ENCODE data around the gene ITGAE.

Gene ITGAE

DNA sequence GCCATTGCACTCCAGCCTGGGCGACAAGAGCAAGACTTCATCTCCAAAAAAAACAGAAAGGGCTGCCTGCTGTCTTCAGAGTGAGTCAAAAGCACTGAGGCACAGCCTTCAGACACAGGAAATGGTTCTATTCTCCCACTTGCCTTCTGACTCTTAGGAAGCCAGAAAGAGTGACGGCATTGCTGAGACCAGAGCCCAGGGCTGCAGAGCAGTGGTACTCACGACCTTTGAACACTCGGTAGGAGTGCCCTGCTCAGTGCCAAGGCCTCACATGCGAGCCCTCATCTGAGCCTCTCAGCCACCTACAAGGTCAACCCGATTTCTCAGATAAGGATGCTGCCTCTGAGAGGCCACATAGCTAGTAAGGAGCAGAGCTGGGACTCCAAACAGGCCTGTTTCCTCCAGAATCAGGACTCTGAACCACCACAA, 3.5 kb upstream of the ITGAE start:
- Histone ChIP-seq H3K36me3 (ENCODE audit: control insufficient read depth in 2 of 2, insufficient read depth in 2 of 2, low read length in 2 of 2) (peaks cover 10 to 24% of the 10 kb centered on the region in 2 donors), H3K27ac (ENCODE audit: low read length) (no peak overlapping the region), H3K4me1 (ENCODE audit: control insufficient read depth, insufficient read depth, low read length) (peaks cover 7% of the 10 kb centered on the region)

DNA sequence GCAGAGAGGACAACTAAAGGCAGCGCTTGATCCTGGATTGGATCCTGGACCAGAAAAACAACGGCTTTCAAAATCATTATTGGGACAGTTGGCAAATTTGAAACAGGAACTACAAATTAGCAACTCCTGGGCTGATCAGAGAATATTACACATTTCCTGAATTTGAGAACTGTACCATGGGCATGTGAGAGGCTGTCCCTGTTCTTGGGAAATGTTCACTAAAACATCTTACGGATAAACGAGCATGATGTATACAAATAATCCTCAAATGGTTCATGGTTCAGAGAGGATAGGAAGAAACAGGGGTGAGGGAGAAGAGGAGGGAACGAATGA, 2.3 kb upstream of the ITGAE start:
- Histone ChIP-seq H3K27me3 (ENCODE audit: control insufficient read depth in 1 of 2, insufficient read depth in 2 of 2, low read length in 2 of 2) (no peaks in the 10 kb centered on the region), H3K9ac (ENCODE audit: low read length in 2 of 2) (no peak overlapping the region), H3K9me3 (ENCODE audit: control insufficient read depth in 2 of 2, low read length in 2 of 2) (no peaks in the 10 kb centered on the region), H3K36me3 (ENCODE audit: control insufficient read depth in 2 of 2, insufficient read depth in 2 of 2, low read length in 2 of 2) (peaks cover 6 to 16% of the 10 kb centered on the region in 2 donors), H3K27ac (ENCODE audit: low read length) (peak overlapping the region; percentile 24), H3K4me3 (ENCODE audit: low read length in 2 of 2) (no peak overlapping the region), H3K4me1 (ENCODE audit: control insufficient read depth, insufficient read depth, low read length) (peaks cover 7% of the 10 kb centered on the region)

More for the DNA sequence above, 3.5 kb upstream of the ITGAE start:
- H3K9me3 ChIP-seq (ENCODE audit: control insufficient read depth in 2 of 2, low read length in 2 of 2) = no peaks in the 10 kb centered on the region
- H3K4me3 ChIP-seq (ENCODE audit: low read length in 2 of 2) = no peak overlapping the region
- H3K27me3 ChIP-seq (ENCODE audit: control insufficient read depth in 1 of 2, insufficient read depth in 2 of 2, low read length in 2 of 2) = no peaks in the 10 kb centered on the region
- H3K9ac ChIP-seq (ENCODE audit: low read length in 2 of 2) = no peak overlapping the region

DNA sequence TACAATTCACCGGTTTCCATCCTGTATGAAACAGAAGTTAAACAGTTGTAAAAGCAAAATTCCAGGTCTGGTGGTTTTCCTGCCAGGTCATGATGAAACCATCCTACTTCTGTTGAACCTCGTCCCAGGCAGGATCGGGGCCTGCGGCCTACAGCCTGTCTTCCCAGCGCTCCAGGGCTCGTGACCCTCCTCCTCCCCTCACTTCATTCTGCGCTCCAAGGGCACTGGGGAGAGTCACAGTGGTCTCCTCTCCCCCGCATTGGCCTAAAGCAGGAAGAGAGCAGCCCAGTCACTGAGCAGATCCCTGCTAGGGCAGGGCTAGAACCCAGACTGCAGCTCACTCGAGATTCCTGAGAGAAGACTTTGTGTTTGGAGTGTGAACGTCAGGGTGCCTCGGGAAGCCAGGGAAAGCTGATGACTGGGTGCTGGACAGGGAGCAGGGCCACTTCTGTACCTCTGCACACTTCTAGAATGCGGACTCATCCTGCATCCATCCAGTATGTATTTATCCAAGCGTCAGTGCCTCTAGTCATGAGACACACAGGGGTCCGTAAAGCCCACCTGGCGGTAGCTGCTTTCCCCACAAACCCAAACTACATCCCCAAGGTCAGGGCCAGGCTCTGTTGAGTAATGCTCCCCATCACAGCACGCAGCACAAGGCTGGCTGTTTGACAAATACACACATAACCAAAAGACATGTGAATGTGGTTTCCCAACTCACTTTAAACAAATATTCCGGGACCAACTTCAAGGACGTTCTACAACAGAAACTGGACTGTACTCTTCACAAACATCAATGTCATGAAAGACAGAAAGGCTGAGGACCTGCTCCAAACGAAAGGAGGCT, 1.7 kb upstream of the ITGAE start:
- peaks cover 5 to 14% of the 10 kb centered on the region in 2 donors for H3K36me3 ChIP-seq (ENCODE audit: control insufficient read depth in 2 of 2, insufficient read depth in 2 of 2, low read length in 2 of 2)
- H3K4me1 ChIP-seq (ENCODE audit: control insufficient read depth, insufficient read depth, low read length) = peaks cover 7% of the 10 kb centered on the region
- H3K9ac ChIP-seq (ENCODE audit: low read length in 2 of 2) = peak overlapping the region in 1 of 2 donors; percentile 2
- H3K4me3 ChIP-seq (ENCODE audit: low read length in 2 of 2) = no peak overlapping the region
- H3K27ac ChIP-seq (ENCODE audit: low read length) = peak overlapping the region; percentile 62
- no peaks in the 10 kb centered on the region for H3K9me3 ChIP-seq (ENCODE audit: control insufficient read depth in 2 of 2, low read length in 2 of 2)
- H3K27me3 ChIP-seq (ENCODE audit: control insufficient read depth in 1 of 2, insufficient read depth in 2 of 2, low read length in 2 of 2) = no peaks in the 10 kb centered on the region

DNA sequence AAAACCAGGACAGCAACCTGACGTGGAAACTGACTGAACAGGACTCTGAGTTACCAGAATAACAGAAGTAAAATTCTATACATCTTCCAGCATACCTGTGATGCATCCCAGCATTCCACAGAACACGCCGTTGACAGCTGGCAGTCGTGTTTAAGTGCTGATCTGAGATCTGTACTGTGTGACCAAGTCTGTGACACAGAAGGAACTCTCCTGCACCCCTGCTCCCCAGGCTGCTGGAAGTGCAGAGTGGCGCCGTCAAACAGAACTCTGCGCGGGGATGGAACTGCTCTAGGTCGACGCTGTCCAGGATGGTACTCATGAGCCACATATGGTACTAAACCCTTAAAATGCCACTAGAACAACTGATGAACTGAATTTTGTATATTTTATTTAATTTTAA, 804 bp upstream of the ITGAE start:
- Histone ChIP-seq H3K9ac (ENCODE audit: low read length in 2 of 2) (no peak overlapping the region), H3K36me3 (ENCODE audit: control insufficient read depth in 2 of 2, insufficient read depth in 2 of 2, low read length in 2 of 2) (peaks cover 0 to 7% of the 10 kb centered on the region in 2 donors), H3K4me1 (ENCODE audit: control insufficient read depth, insufficient read depth, low read length) (peaks cover 7% of the 10 kb centered on the region), H3K27me3 (ENCODE audit: control insufficient read depth in 1 of 2, insufficient read depth in 2 of 2, low read length in 2 of 2) (no peaks in the 10 kb centered on the region), H3K9me3 (ENCODE audit: control insufficient read depth in 2 of 2, low read length in 2 of 2) (no peaks in the 10 kb centered on the region), H3K4me3 (ENCODE audit: low read length in 2 of 2) (no peak overlapping the region), H3K27ac (ENCODE audit: low read length) (no peak overlapping the region)

DNA sequence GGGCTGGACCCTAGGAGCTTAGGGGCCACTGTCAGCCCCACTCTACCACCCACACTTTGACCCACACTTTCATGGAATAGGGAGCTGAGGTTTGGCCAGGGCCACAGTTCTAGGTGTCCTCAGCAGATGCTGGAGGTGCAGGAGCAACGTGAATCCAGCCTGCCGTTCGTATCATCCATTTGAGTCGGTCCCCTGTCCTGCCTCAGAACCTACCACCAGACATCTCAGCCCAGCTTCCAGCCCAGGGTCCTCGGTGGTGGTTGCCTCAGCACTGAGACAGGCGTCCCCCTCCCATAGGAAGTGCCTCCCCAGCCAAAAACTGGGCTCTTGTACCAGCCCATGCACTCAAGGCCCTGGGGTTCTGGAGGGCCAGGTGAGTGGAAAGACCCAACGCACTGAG, 359 bp upstream of the ITGAE start:
- no peaks in the 10 kb centered on the region for H3K9me3 ChIP-seq (ENCODE audit: control insufficient read depth in 2 of 2, low read length in 2 of 2)
- H3K27ac ChIP-seq (ENCODE audit: low read length) = no peak overlapping the region
- no peak overlapping the region for H3K9ac ChIP-seq (ENCODE audit: low read length in 2 of 2)
- H3K4me3 ChIP-seq (ENCODE audit: low read length in 2 of 2) = no peak overlapping the region
- H3K27me3 ChIP-seq (ENCODE audit: control insufficient read depth in 1 of 2, insufficient read depth in 2 of 2, low read length in 2 of 2) = no peaks in the 10 kb centered on the region
- H3K4me1 ChIP-seq (ENCODE audit: control insufficient read depth, insufficient read depth, low read length) = peaks cover 7% of the 10 kb centered on the region
- H3K36me3 ChIP-seq (ENCODE audit: control insufficient read depth in 2 of 2, insufficient read depth in 2 of 2, low read length in 2 of 2) = peaks cover 0 to 7% of the 10 kb centered on the region in 2 donors

DNA sequence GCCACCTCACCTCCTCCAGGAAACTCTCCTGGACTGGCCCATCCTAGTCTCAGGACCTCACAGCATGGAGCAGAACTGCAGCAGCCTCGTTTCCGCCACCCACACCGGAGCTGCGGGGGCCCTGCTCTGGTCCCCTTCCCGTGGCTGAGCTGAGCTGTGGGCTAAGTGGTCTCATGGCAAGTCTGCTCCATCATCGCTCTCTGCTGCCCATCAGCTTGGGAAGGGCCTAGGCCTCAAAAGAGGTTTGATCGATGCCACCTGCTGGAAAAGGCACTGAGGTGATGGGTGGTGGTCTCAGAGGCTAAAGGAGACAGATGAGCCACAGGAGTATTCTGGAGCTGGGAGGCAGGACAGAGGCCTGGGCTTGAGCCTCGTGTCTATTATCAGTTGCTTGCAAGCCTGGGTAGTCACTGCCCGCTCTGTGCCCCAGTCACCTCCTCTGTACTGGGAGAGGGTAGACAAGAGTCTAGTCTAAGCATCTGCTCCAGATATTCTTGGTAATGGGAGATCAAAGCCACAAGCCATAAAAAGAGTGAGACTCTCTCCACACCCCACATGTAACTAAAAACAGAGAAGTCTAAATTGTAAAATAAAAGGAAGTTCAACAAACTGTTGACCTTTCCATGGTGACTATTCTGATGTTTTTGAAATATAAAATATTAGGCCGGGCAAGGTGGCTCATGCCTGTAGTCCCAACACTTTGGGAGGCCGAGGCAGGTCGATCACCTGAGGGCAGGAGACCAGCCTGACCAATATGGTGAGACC, 1.6 kb downstream of the ITGAE start:
- Histone ChIP-seq H3K9me3 (ENCODE audit: control insufficient read depth in 2 of 2, low read length in 2 of 2) (no peaks in the 10 kb centered on the region), H3K27ac (ENCODE audit: low read length) (no peak overlapping the region), H3K36me3 (ENCODE audit: control insufficient read depth in 2 of 2, insufficient read depth in 2 of 2, low read length in 2 of 2) (peaks cover 0 to 5% of the 10 kb centered on the region in 2 donors), H3K27me3 (ENCODE audit: control insufficient read depth in 1 of 2, insufficient read depth in 2 of 2, low read length in 2 of 2) (peaks cover 0 to 2% of the 10 kb centered on the region in 2 donors), H3K4me3 (ENCODE audit: low read length in 2 of 2) (no peak overlapping the region), H3K9ac (ENCODE audit: low read length in 2 of 2) (no peak overlapping the region), H3K4me1 (ENCODE audit: control insufficient read depth, insufficient read depth, low read length) (peaks cover 11% of the 10 kb centered on the region)

DNA sequence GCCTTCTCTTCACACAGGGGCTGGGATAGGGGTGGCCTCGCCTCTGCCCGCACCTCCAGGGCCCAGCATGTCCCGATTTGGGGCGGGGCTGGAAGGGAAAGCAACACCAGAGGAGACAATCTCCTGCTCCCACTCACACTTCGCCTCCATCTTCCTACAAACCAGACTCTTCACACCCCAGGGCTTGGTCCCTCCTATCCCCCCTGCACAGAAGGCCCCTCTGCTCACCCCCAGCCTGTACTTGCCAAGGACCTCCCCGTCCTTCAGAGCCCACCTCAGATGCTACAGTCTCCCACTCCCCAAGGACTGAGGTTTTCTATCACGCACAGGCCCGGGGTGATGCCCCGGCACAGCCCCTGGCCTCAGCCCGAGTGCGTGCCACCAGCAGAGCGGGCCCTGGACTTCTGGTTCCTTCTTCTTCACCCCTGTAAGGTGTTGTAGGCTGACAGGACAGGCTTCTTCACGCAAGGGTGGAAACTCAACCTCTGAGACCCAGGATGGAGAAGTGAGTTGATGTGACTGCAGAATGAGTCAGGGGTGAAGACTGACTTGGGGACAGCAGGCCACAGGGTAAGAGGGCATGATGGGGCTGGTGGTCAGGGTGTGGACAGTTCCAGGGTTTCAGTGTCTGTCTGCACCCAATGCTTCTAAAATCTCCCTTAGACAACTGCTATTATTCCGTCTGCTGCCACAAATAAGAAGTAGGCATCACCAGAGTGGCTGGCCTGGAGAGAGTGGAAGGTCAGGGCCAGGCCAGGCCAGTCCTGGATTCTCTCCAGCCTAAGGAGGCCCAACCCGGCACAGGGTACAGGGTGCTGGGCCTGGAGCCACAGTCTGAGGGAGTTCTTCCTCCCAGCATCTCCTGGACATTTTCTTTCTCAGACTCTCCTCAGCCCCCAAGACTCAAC, 2.5 kb downstream of the ITGAE start:
- peaks cover 0 to 5% of the 10 kb centered on the region in 2 donors for H3K36me3 ChIP-seq (ENCODE audit: control insufficient read depth in 2 of 2, insufficient read depth in 2 of 2, low read length in 2 of 2)
- H3K4me3 ChIP-seq (ENCODE audit: low read length in 2 of 2) = no peak overlapping the region
- H3K9ac ChIP-seq (ENCODE audit: low read length in 2 of 2) = no peak overlapping the region
- H3K27me3 ChIP-seq (ENCODE audit: control insufficient read depth in 1 of 2, insufficient read depth in 2 of 2, low read length in 2 of 2) = peaks cover 0 to 2% of the 10 kb centered on the region in 2 donors
- H3K4me1 ChIP-seq (ENCODE audit: control insufficient read depth, insufficient read depth, low read length) = peaks cover 11% of the 10 kb centered on the region
- H3K9me3 ChIP-seq (ENCODE audit: control insufficient read depth in 2 of 2, low read length in 2 of 2) = no peaks in the 10 kb centered on the region
- H3K27ac ChIP-seq (ENCODE audit: low read length) = no peak overlapping the region

DNA sequence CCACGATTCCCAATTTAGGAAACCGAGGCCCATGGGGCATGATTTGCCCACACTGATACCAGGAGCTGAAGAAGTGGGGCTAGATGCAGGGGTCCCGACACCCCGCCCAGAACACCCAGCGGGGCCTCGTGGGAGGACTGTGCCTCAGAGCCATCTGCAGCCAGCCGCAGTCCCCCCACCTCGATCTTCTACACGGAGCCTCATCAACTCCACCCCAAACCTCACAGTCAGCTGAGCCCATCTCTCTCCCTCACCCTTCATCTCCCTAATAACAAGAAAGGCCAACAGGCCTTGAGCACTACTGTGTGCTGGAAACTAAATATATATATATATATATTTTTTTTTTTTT, 4.2 kb downstream of the ITGAE start:
- Histone ChIP-seq H3K4me1 (ENCODE audit: control insufficient read depth, insufficient read depth, low read length) (peaks cover 4% of the 10 kb centered on the region), H3K27ac (ENCODE audit: low read length) (no peak overlapping the region), H3K9me3 (ENCODE audit: control insufficient read depth in 2 of 2, low read length in 2 of 2) (no peaks in the 10 kb centered on the region), H3K36me3 (ENCODE audit: control insufficient read depth in 2 of 2, insufficient read depth in 2 of 2, low read length in 2 of 2) (no peaks in the 10 kb centered on the region), H3K4me3 (ENCODE audit: low read length in 2 of 2) (no peak overlapping the region), H3K9ac (ENCODE audit: low read length in 2 of 2) (no peak overlapping the region), H3K27me3 (ENCODE audit: control insufficient read depth in 1 of 2, insufficient read depth in 2 of 2, low read length in 2 of 2) (peaks cover 0 to 2% of the 10 kb centered on the region in 2 donors)

DNA sequence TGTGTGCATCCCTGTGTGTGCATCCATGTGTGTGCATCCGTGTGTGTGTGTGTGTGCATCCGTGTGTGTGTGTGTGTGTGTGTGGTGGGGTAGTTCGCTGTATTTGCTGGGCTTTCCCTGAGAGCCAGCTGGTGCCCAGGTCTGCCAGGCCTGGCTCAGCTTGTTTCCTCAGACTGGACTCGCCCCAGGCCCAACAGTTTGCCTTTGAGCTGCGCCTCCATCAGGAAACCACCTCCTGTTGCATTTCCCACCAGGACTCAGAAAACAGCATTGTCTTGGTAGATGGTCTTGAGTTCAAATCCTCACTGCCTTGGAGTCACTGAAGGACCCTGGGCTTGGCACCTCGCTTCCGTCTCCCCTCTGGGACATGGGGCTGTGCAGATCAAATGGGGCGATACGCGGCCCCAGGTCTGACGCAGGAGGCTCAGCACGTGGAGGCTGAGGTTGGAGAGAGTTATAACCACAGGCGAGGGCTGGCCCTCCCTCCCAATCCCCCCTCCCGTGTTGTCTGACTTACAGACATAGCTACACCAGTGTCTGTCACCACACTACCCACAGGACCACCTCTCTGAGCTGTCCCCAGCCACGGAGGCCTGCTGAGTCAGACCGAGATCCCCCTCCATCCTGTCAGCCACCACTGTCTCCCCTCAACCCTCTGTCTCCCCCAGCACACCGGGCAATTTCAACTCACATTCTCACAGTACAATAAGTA, 4.7 kb downstream of the ITGAE start:
- no peaks in the 10 kb centered on the region for H3K9me3 ChIP-seq (ENCODE audit: control insufficient read depth in 2 of 2, low read length in 2 of 2)
- no peak overlapping the region for H3K27ac ChIP-seq (ENCODE audit: low read length)
- no peak overlapping the region for H3K9ac ChIP-seq (ENCODE audit: low read length in 2 of 2)
- H3K36me3 ChIP-seq (ENCODE audit: control insufficient read depth in 2 of 2, insufficient read depth in 2 of 2, low read length in 2 of 2) = no peaks in the 10 kb centered on the region
- no peak overlapping the region for H3K4me3 ChIP-seq (ENCODE audit: low read length in 2 of 2)
- H3K4me1 ChIP-seq (ENCODE audit: control insufficient read depth, insufficient read depth, low read length) = peaks cover 4% of the 10 kb centered on the region
- peaks cover 0 to 2% of the 10 kb centered on the region in 2 donors for H3K27me3 ChIP-seq (ENCODE audit: control insufficient read depth in 1 of 2, insufficient read depth in 2 of 2, low read length in 2 of 2)
